SK-N-SH (cell line): Measurements from ENCODE around the gene MAPK8IP1. TPM values are rescaled to one million over a fixed set of nuclear protein-coding genes. Genes with fewer than 3 reads are reported as not detected.

ENCODE experiments used
- CTCF ChIA-PET: fragments of 300-600, 350-600 bp; formaldehyde crosslinking; extraction: SDS; loops from one replicate; lab custom pipeline; 2021; lab: Yijun Ruan, JAX
- POLR2A ChIA-PET: fragments of 350-600 bp; sonication (Branson Sonifier 250); formaldehyde crosslinking; extraction: SDS; loops from one replicate; lab custom pipeline; 2020; ENCODE audit warnings: antibody characterized with exemption, inconsistent platforms; lab: Yijun Ruan, JAX
- DNase-seq: peaks from one replicate; pipeline ENCODE4 v3.0.0; 2012
- H2AFZ ChIP-seq: fragments of 200-600 bp; sonication (generic); 2 replicates; pipeline ENCODE4 v1.8.1; 2016; ENCODE audit warnings: antibody characterized with exemption, mild to moderate bottlenecking, low read depth
- H3F3A ChIP-seq: fragments of 200-600 bp; sonication (generic); replicated peaks from 2 replicates; pipeline ENCODE3; 2016; ENCODE audit warnings: antibody characterized with exemption, mild to moderate bottlenecking; ENCODE audit not compliant: insufficient read depth
- H3K27ac ChIP-seq, 2 experiments: fragments of 200-500 bp in 1 of 2; fragments of 200-600 bp in 1 of 2; sonication (Bioruptor generic) in 1 of 2; sonication (generic), shearing (Covaris generic) in 1 of 2; 2 replicates each; pipeline versions ENCODE4 v1.5.1 to v1.6.1; 2014 to 2016; ENCODE audit warnings: low read depth in 2 of 2, inconsistent platforms in 1 of 2, low read length in 1 of 2, mild to moderate bottlenecking in 1 of 2, mixed read lengths in 1 of 2
- H3K27me3 ChIP-seq: fragments of 200-600 bp; sonication (generic), shearing (Covaris generic); 2 replicates; pipeline ENCODE4 v1.6.1; 2016; ENCODE audit warnings: mixed run types; ENCODE audit not compliant: insufficient read depth
- H3K36me3 ChIP-seq, 2 experiments: fragments of 200-500 bp in 1 of 2; fragments of 200-600 bp in 1 of 2; sonication (Bioruptor generic) in 1 of 2; sonication (generic) in 1 of 2; replicated peaks in 1 of 2; 2 replicates each; pipeline versions ENCODE3 to v1.5.1; 2014 to 2016; ENCODE audit warnings: low read length in 1 of 2, mild to moderate bottlenecking in 1 of 2; ENCODE audit not compliant: insufficient read depth in 2 of 2, control insufficient read depth in 1 of 2
- H3K4me1 ChIP-seq, 2 experiments: fragments of 200-500 bp in 1 of 2; fragments of 200-600 bp in 1 of 2; sonication (Bioruptor generic) in 1 of 2; sonication (generic), shearing (Covaris generic) in 1 of 2; 2 replicates each; pipeline versions ENCODE4 v1.5.1 to v1.6.1; 2014 to 2016; ENCODE audit warnings: low read depth in 1 of 2, low read length in 1 of 2, mixed run types in 1 of 2; ENCODE audit not compliant: insufficient read depth in 2 of 2, control insufficient read depth in 1 of 2
- H3K4me2 ChIP-seq: fragments of 200-600 bp; sonication (generic), shearing (Covaris generic); 2 replicates; pipeline ENCODE4 v1.6.1; 2017; ENCODE audit warnings: mixed run types
- H3K4me3 ChIP-seq, 2 experiments: fragments of 200-500 bp in 1 of 2; fragments of 200-600 bp in 1 of 2; sonication (Bioruptor generic) in 1 of 2; sonication (generic), shearing (Covaris generic) in 1 of 2; 2 replicates each; pipeline versions ENCODE4 v1.5.1 to v1.8.1; 2014 to 2016; ENCODE audit warnings: low read depth in 2 of 2, inconsistent platforms in 1 of 2, low read length in 1 of 2, mild to moderate bottlenecking in 1 of 2, mixed read lengths in 1 of 2, moderate library complexity in 1 of 2
- H3K79me2 ChIP-seq: fragments of 200-600 bp; sonication (generic); 2 replicates; pipeline ENCODE4 v1.8.1; 2017; ENCODE audit warnings: mild to moderate bottlenecking; ENCODE audit not compliant: insufficient read depth
- H3K9ac ChIP-seq: fragments of 200-600 bp; sonication (generic); 2 replicates; pipeline ENCODE4 v1.6.1; 2017; ENCODE audit warnings: mixed run types
- H3K9me2 ChIP-seq: fragments of 200-600 bp; sonication (generic); 2 replicates; pipeline ENCODE4 v1.6.1; 2017; ENCODE audit warnings: mixed run types
- H3K9me3 ChIP-seq: fragments of 200-600 bp; sonication (generic); 2 replicates; pipeline ENCODE4 v1.6.1; 2017; ENCODE audit warnings: mixed run types, mild to moderate bottlenecking, moderate library complexity
- H4K20me1 ChIP-seq: fragments of 200-600 bp; sonication (generic); 2 replicates; pipeline ENCODE4 v1.6.1; 2017; ENCODE audit warnings: mild to moderate bottlenecking, mixed run types; ENCODE audit not compliant: insufficient read depth
- CTCF ChIP-seq: fragments of 200-600 bp; sonication (generic); IDR thresholded peaks from 2 replicates; pipeline ENCODE4 v1.6.1; 2017; ENCODE audit warnings: antibody characterized with exemption, mild to moderate bottlenecking, moderate library complexity
- EP300 ChIP-seq, 2 experiments: IDR thresholded peaks; 2 replicates each; pipeline versions ENCODE4 v1.4.0 to v1.6.1; 2012; ENCODE audit warnings: borderline replicate concordance in 1 of 2, low read depth in 1 of 2, low read length in 1 of 2
- EZH2phosphoT487 ChIP-seq: fragments of 200-600 bp; sonication (generic); IDR thresholded peaks from 2 replicates; pipeline ENCODE4 v1.6.1; 2017; ENCODE audit warnings: low read depth, mixed run types, mild to moderate bottlenecking, antibody characterized with exemption, moderate library complexity, borderline replicate concordance
- FOXJ3 ChIP-seq: sonication (generic); formaldehyde crosslinking; IDR thresholded peaks from 2 replicates; pipeline ENCODE4 v1.5.1; 2020; ENCODE audit warnings: mild to moderate bottlenecking, missing genetic modification reagents
- GABPA ChIP-seq: IDR thresholded peaks from 2 replicates; pipeline ENCODE4 v1.4.0; 2012; ENCODE audit warnings: low read depth, mild to moderate bottlenecking
- GATA2 ChIP-seq: sonication (generic); formaldehyde crosslinking; IDR thresholded peaks from 2 replicates; pipeline ENCODE4 v1.5.0; 2020; ENCODE audit warnings: mild to moderate bottlenecking, missing genetic modification reagents
- JUND ChIP-seq: IDR thresholded peaks from 2 replicates; pipeline ENCODE4 v1.4.0; 2012
- MAX ChIP-seq: IDR thresholded peaks from 2 replicates; pipeline ENCODE4 v1.4.0; 2012; ENCODE audit warnings: low read depth
- MEF2A ChIP-seq: IDR thresholded peaks from 2 replicates; pipeline ENCODE4 v1.4.0; 2012; ENCODE audit warnings: low read depth, borderline replicate concordance
- MXI1 ChIP-seq: IDR thresholded peaks from 2 replicates; pipeline ENCODE4 v1.6.1; 2012; ENCODE audit warnings: mild to moderate bottlenecking, low read depth, low read length, improper control_type of control experiment
- NFIC ChIP-seq: IDR thresholded peaks from 2 replicates; pipeline ENCODE4 v1.4.0; 2012; ENCODE audit warnings: borderline replicate concordance
- RCOR1 ChIP-seq: fragments of 150-350 bp; IDR thresholded peaks from 2 replicates; pipeline ENCODE4 v1.6.1; 2017; ENCODE audit warnings: antibody characterized with exemption, low read length
- RXRA ChIP-seq: IDR thresholded peaks from 2 replicates; pipeline ENCODE4 v1.4.0; 2012; ENCODE audit warnings: low read depth, mild to moderate bottlenecking, borderline replicate concordance
- SIN3A ChIP-seq: IDR thresholded peaks from 2 replicates; pipeline ENCODE4 v1.6.1; 2012; ENCODE audit warnings: low read depth, mild to moderate bottlenecking, low read length, moderate library complexity, borderline replicate concordance
- TAF1 ChIP-seq: IDR thresholded peaks from 2 replicates; pipeline ENCODE4 v1.6.1; 2012; ENCODE audit warnings: low read depth, mild to moderate bottlenecking, low read length, moderate library complexity, borderline replicate concordance
- TCF12 ChIP-seq: IDR thresholded peaks from 2 replicates; pipeline ENCODE4 v1.4.0; 2012
- TEAD4 ChIP-seq: IDR thresholded peaks from 2 replicates; pipeline ENCODE4 v1.4.0; 2012; ENCODE audit warnings: mild to moderate bottlenecking, borderline replicate concordance; ENCODE audit not compliant: insufficient read depth
- USF1 ChIP-seq: IDR thresholded peaks from 2 replicates; pipeline ENCODE4 v1.4.0; 2012; ENCODE audit warnings: low read depth, borderline replicate concordance
- USF2 ChIP-seq: fragments of 150-350 bp; IDR thresholded peaks from 2 replicates; pipeline ENCODE4 v1.6.1; 2017; ENCODE audit warnings: antibody characterized with exemption, low read length, low read depth, borderline replicate concordance
- YY1 ChIP-seq: IDR thresholded peaks from 2 replicates; pipeline ENCODE4 v1.4.0; 2012; ENCODE audit warnings: low read depth, mild to moderate bottlenecking
- ZBTB33 ChIP-seq: IDR thresholded peaks from 2 replicates; pipeline ENCODE4 v1.4.0; 2012; ENCODE audit warnings: low read depth, borderline replicate concordance
- WGBS: methylation state at CpG from one replicate; pipeline ENCODE4 v1.1.6; 2017; ENCODE audit warnings: low lambda C conversion rate; 5-methylcytosine and 5-hydroxymethylcytosine counted together
- polyA plus RNA-seq, 3 experiments: library from polyadenylated mRNA; depleted of rRNA; stranded (reverse); fragments of >200 nt; gene quantifications; 2 replicates each; pipeline ENCODE4 v1.2.3, GENCODE V29; 2012

MAPK8IP1 gene
- polyA plus RNA-seq, 1 of the 3 experiments (the other 2 are of a cell fraction): 12.5 TPM

- H3K9ac ChIP-seq: no peak overlapping the region
- H2AFZ ChIP-seq: no peak overlapping the region
- H3K79me2 ChIP-seq: peaks cover 19% of the 10 kb centered on the region
- peaks cover 7 to 15% of the 10 kb centered on the region in 2 experiments; a peak in 3 of 4 replicates for H3K4me1 ChIP-seq
- DNase-seq: no peak
- WGBS: 100% methylated on average over 6 of the region's 22 CpGs
- H3K9me2 ChIP-seq: no peaks in the 10 kb centered on the region
- no peaks in the 10 kb centered on the region for H3K9me3 ChIP-seq
- H3F3A ChIP-seq: peaks cover 3% of the 10 kb centered on the region
- H3K27me3 ChIP-seq: no peaks in the 10 kb centered on the region
- ChIA-PET CTCF (interaction anchor here (2.4 kb wide), 1 partner anchor 42 kb away, joined by 9 read pairs; no protein-coding TSS in a partner anchor), POLR2A (interaction anchor here (1.0 kb wide), 1 partner anchor 41 kb away, joined by 3 read pairs; no protein-coding TSS in a partner anchor)
- H3K4me2 ChIP-seq: no peak overlapping the region
- H3K4me3 ChIP-seq: no peak overlapping the region
- H3K36me3 ChIP-seq: peaks cover 0 to 41% of the 10 kb centered on the region in 2 experiments
- no peaks in the 10 kb centered on the region for H4K20me1 ChIP-seq
- no peak for TF ChIP-seq YY1
- TF ChIP-seq CTCF: no peak
- no peak for TF ChIP-seq MAX
- no peak for TF ChIP-seq USF1
- no peak for TF ChIP-seq TEAD4
- no peak for TF ChIP-seq MEF2A
- TF ChIP-seq EZH2phosphoT487: no peak
- no peak overlapping the region for H3K27ac ChIP-seq
Measured at GRCh38 chr11:45913942-45914635, 28.6 kb downstream of the MAPK8IP1 start.

- peaks cover 0 to 34% of the 10 kb centered on the region in 2 experiments for H3K36me3 ChIP-seq
- no peaks in the 10 kb centered on the region for H3K9me2 ChIP-seq
- peaks cover 7 to 17% of the 10 kb centered on the region in 2 experiments; a peak in 3 of 4 replicates for H3K4me1 ChIP-seq
- H3K4me3 ChIP-seq: no peak overlapping the region
- H3K9me3 ChIP-seq: no peaks in the 10 kb centered on the region
- no peak overlapping the region for H3K4me2 ChIP-seq
- H3K79me2 ChIP-seq: peaks cover 19% of the 10 kb centered on the region
- ChIA-PET POLR2A (no interaction called here), CTCF (interaction anchor here (1.0 to 1.5 kb wide), 3 partner anchors 35 to 72 kb away, joined by 4 to 6 read pairs (median 4); no protein-coding TSS in a partner anchor)
- no peaks in the 10 kb centered on the region for H4K20me1 ChIP-seq
- 83% methylated on average over 12 of the region's 13 CpGs for WGBS
- H2AFZ ChIP-seq: no peak overlapping the region
- no peak overlapping the region for H3K9ac ChIP-seq
- H3K27me3 ChIP-seq: no peaks in the 10 kb centered on the region
- no peak for DNase-seq
- H3F3A ChIP-seq: peaks cover 4% of the 10 kb centered on the region
- no peak overlapping the region for H3K27ac ChIP-seq
- TF ChIP-seq YY1 (no peak), FOXJ3 (CRISPR knock-in tag) (no peak), MAX (no peak), ZBTB33 (no peak), USF2 (no peak), SIN3A (no peak), TAF1 (no peak), RXRA (no peak), EZH2phosphoT487 (no peak), GABPA (no peak), MXI1 (no peak), GATA2 (no peak), NFIC (no peak), EP300 (IDR thresholded peaks at IDR 0.05; ENCODE audit: borderline replicate concordance in 1 of 2, low read depth in 1 of 2, low read length in 1 of 2) (no peak), MEF2A (no peak), JUND (no peak), TCF12 (no peak), RCOR1 (no peak)
Measured at GRCh38 chr11:45915446-45915845, 30.0 kb downstream of the MAPK8IP1 start.
